SK-N-MC (cell line): ENCODE measurements around the gene PBX3.

Experiments used
- EZH2 ChIP-seq: fragments of 200-600 bp; sonication (generic); IDR thresholded peaks from one replicate; pipeline ENCODE4 v1.6.1; 2017; ENCODE audit warnings: antibody characterized with exemption
- POLR2AphosphoS5 ChIP-seq: IDR thresholded peaks from 2 replicates; pipeline ENCODE4 v1.6.1; 2012; ENCODE audit warnings: mild to moderate bottlenecking, low read depth, low read length, borderline replicate concordance

DNA sequence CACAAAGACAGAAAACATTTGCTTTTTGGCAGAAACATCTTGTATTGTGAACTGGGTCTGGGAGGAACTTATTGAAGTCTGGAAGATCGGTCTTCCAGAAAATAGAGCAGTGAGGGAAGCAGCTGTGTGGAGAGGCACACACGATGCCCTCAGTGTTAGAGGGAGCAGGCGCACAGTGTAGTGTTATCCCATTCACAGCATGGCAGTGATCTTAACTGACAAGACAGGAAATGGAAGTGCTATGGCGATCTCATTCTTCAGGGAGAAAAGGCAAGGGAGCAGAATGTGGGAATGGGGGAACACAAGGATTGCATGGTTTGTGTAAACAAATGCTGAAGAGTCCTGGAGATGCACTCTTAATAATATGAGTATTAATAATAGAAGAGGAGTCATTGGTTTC, 161.0 kb downstream of the PBX3 start:
- no peak for TF ChIP-seq POLR2AphosphoS5
- TF ChIP-seq EZH2: no peak
